Measurements from ENCODE around the gene SULT4A1. TPM values are rescaled to one million over a fixed set of nuclear protein-coding genes. Genes with fewer than 3 reads are reported as not detected.

SULT4A1 gene
- total and polyA plus RNA-seq, 2 donors (not counting 1 experiment from before 2014, with no cell fraction given) = not detected

DNA sequence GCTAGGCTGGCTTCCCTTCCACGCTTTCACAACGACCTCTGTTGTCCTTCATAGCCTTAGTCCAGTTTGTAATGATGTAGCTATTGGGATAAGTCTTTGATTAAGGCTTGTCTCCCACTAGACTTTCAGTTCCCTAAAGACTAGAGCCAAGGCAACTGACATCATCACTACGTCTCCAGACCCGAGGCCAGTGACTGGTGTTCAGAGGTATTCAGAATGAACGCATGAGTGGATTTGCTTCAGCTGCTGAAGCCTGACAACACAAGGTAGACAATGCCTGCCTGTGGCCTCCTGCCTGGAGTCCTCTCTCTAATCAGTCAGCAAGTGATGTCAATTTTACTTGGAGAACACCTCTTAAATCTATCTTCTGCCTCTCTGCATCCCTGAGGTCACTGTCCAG is 63.8 kb downstream of the SULT4A1 start:
- ChIA-PET POLR2A (no interaction called here), CTCF (no interaction called here)
- Mint-ChIP-seq H3K9me3 (ENCODE audit: insufficient read depth) (peaks cover 17% of the 10 kb centered on the region), H3K4me1 (peaks cover 5% of the 10 kb centered on the region), H3K4me3 (no peak overlapping the region), H3K27me3 (peaks cover 40% of the 10 kb centered on the region), H3K27ac (no peak overlapping the region)
- no peak overlapping the region for H3K9ac ChIP-seq (ENCODE audit: low read length)
- intact Hi-C loops (cut with micrococcal nuclease) = no loop called here
- no peaks in the 10 kb centered on the region for H3K36me3 ChIP-seq (replicated peaks in 1 of 2; ENCODE audit: control extremely low read depth in 1 of 2, control insufficient read depth in 1 of 2, extremely low read depth in 1 of 2, insufficient read depth in 2 of 2, low read length in 1 of 2)
- no peaks in the 10 kb centered on the region for H3K79me2 ChIP-seq (ENCODE audit: control insufficient read depth, insufficient read depth, low read length)
- no peak overlapping the region for H2AFZ ChIP-seq (ENCODE audit: insufficient read depth, low read depth, low read length, poor library complexity, severe bottlenecking)
- TF ChIP-seq, protein P1, sequence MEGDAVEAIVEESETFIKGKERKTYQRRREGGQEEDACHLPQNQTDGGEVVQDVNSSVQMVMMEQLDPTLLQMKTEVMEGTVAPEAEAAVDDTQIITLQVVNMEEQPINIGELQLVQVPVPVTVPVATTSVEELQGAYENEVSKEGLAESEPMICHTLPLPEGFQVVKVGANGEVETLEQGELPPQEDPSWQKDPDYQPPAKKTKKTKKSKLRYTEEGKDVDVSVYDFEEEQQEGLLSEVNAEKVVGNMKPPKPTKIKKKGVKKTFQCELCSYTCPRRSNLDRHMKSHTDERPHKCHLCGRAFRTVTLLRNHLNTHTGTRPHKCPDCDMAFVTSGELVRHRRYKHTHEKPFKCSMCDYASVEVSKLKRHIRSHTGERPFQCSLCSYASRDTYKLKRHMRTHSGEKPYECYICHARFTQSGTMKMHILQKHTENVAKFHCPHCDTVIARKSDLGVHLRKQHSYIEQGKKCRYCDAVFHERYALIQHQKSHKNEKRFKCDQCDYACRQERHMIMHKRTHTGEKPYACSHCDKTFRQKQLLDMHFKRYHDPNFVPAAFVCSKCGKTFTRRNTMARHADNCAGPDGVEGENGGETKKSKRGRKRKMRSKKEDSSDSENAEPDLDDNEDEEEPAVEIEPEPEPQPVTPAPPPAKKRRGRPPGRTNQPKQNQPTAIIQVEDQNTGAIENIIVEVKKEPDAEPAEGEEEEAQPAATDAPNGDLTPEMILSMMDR (IDR thresholded peaks at IDR 0.05) = no peak
- TF ChIP-seq EZH2 (IDR thresholded peaks at IDR 0.05; ENCODE audit: borderline replicate concordance, insufficient read depth, low read depth, low read length, poor library complexity, severe bottlenecking) = no peak
- peaks cover 0 to 18% (median 6%) of the 10 kb centered on the region in 4 experiments for H3K27me3 ChIP-seq (replicated peaks in 1 of 4; ENCODE audit: control extremely low read depth in 1 of 4, control insufficient read depth in 3 of 4, insufficient read depth in 4 of 4, low read length in 3 of 4)
- DNase-seq = peak; percentile 34
- no peak overlapping the region for H3K4me2 ChIP-seq (replicated peaks; ENCODE audit: low read depth, low read length, poor library complexity, severe bottlenecking)
- 27% methylated on average over 3 of the region's 5 CpGs for WGBS (ENCODE audit: insufficient coverage)
- ATAC-seq (ENCODE audit: low read depth) = peak; percentile 73
- H3K4me3 ChIP-seq (ENCODE audit: control extremely low read depth in 1 of 5, extremely low read depth in 1 of 5, insufficient read depth in 1 of 5, low read depth in 2 of 5, low read length in 4 of 5) = no peak overlapping the region
- H3K9me3 ChIP-seq (ENCODE audit: control extremely low read depth in 1 of 3, control insufficient read depth in 2 of 3, insufficient read depth in 1 of 3, low read length in 2 of 3) = peaks cover 2 to 11% (median 10%) of the 10 kb centered on the region in 3 donors
- H3K4me1 ChIP-seq (ENCODE audit: control insufficient read depth in 2 of 2, insufficient read depth in 2 of 2, low read length in 2 of 2) = peaks cover 4 to 6% of the 10 kb centered on the region in 2 donors
- no peak overlapping the region for H3K27ac ChIP-seq (ENCODE audit: low read length in 2 of 2)
- H4K20me1 ChIP-seq (ENCODE audit: control insufficient read depth, insufficient read depth, low read length, poor library complexity, severe bottlenecking) = no peaks in the 10 kb centered on the region

DNA sequence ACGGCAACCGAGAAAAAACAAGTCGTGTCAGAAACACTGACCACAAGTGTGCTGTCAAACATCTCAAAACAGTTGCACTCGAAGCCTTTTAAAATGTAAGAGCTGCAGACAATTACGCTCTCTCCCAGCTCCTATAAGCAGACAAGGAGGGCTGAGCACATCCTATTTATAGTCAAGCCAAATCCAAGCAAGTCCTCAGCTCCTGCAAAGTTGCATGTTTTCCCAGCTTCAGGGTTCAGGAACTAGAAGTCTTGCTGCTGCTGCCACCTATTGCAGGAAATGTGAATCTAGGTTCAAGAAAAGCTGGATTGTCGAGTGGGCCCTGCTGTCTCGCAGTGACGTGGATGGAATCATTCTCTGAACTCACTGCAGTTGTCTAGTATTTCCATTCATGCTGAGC is 65.7 kb downstream of the SULT4A1 start:
- Histone ChIP-seq H3K79me2 (ENCODE audit: control insufficient read depth, insufficient read depth, low read length) (no peaks in the 10 kb centered on the region), H3K27me3 (replicated peaks in 1 of 4; ENCODE audit: control extremely low read depth in 1 of 4, control insufficient read depth in 3 of 4, insufficient read depth in 4 of 4, low read length in 3 of 4) (peaks cover 0 to 10% (median 6%) of the 10 kb centered on the region in 4 experiments), H3K4me3 (ENCODE audit: control extremely low read depth in 1 of 5, extremely low read depth in 1 of 5, insufficient read depth in 1 of 5, low read depth in 2 of 5, low read length in 4 of 5) (no peak overlapping the region), H3K27ac (ENCODE audit: low read length in 2 of 2) (no peak overlapping the region), H3K36me3 (replicated peaks in 1 of 2; ENCODE audit: control extremely low read depth in 1 of 2, control insufficient read depth in 1 of 2, extremely low read depth in 1 of 2, insufficient read depth in 2 of 2, low read length in 1 of 2) (no peaks in the 10 kb centered on the region), H3K9me3 (ENCODE audit: control extremely low read depth in 1 of 3, control insufficient read depth in 2 of 3, insufficient read depth in 1 of 3, low read length in 2 of 3) (peaks cover under 1 to 11% (median 6%) of the 10 kb centered on the region in 3 donors), H3K4me1 (ENCODE audit: control insufficient read depth in 2 of 2, insufficient read depth in 2 of 2, low read length in 2 of 2) (peaks cover 4 to 6% of the 10 kb centered on the region in 2 donors), H3K4me2 (replicated peaks; ENCODE audit: low read depth, low read length, poor library complexity, severe bottlenecking) (no peak overlapping the region), H4K20me1 (ENCODE audit: control insufficient read depth, insufficient read depth, low read length, poor library complexity, severe bottlenecking) (no peaks in the 10 kb centered on the region), H2AFZ (ENCODE audit: insufficient read depth, low read depth, low read length, poor library complexity, severe bottlenecking) (no peak overlapping the region), H3K9ac (ENCODE audit: low read length) (no peak overlapping the region)
- Mint-ChIP-seq H3K27me3 (peaks cover 22% of the 10 kb centered on the region), H3K27ac (no peak overlapping the region), H3K4me3 (no peak overlapping the region), H3K4me1 (peaks cover 5% of the 10 kb centered on the region), H3K9me3 (ENCODE audit: insufficient read depth) (peaks cover 13% of the 10 kb centered on the region)
- ChIA-PET POLR2A (no interaction called here), CTCF (no interaction called here)
- 91% methylated on average over 8 of the region's 8 CpGs for WGBS (ENCODE audit: insufficient coverage)
- no peak for TF ChIP-seq EZH2 (IDR thresholded peaks at IDR 0.05; ENCODE audit: borderline replicate concordance, insufficient read depth, low read depth, low read length, poor library complexity, severe bottlenecking)
- TF ChIP-seq, protein P1 (IDR thresholded peaks at IDR 0.05) = no peak
- ATAC-seq (ENCODE audit: low read depth) = no peak
- no peak for DNase-seq
- intact Hi-C loops (cut with micrococcal nuclease) = no loop called here

Data from B cell (primary cell).